Upper lobe of left lung (tissue), 4 donors: Measurements from ENCODE around the gene LIPC.

Experiments
- EP300 ChIP-seq, 4 donors: sonication (generic); formaldehyde crosslinking; IDR thresholded peaks; one replicate each; pipeline ENCODE4 v1.5.1; 2017; ENCODE audit warnings: antibody characterized with exemption in 4 of 4, control low read depth in 2 of 4
- POLR2A ChIP-seq, 4 donors: fragments of 450-650 bp; IDR thresholded peaks; one replicate each; pipeline ENCODE4 v1.5.1; 2016 to 2017; ENCODE audit warnings: antibody characterized with exemption in 4 of 4, mild to moderate bottlenecking in 2 of 4
- POLR2AphosphoS5 ChIP-seq, 2 donors: sonication (generic); formaldehyde crosslinking; IDR thresholded peaks; one replicate each; pipeline ENCODE4 v1.5.1; 2017; ENCODE audit warnings: antibody characterized with exemption in 2 of 2
- TF ChIP-seq, protein P1 (sequence below), 6 experiments: fragments of 450-650 bp in 4 of 6; fragments of 200-600 bp in 2 of 6; sonication (generic) in 2 of 6; IDR thresholded peaks; one replicate each; pipeline ENCODE4 v1.5.1; 2016 to 2019; ENCODE audit warnings: antibody characterized with exemption in 6 of 6

- TF ChIP-seq, protein P1, sequence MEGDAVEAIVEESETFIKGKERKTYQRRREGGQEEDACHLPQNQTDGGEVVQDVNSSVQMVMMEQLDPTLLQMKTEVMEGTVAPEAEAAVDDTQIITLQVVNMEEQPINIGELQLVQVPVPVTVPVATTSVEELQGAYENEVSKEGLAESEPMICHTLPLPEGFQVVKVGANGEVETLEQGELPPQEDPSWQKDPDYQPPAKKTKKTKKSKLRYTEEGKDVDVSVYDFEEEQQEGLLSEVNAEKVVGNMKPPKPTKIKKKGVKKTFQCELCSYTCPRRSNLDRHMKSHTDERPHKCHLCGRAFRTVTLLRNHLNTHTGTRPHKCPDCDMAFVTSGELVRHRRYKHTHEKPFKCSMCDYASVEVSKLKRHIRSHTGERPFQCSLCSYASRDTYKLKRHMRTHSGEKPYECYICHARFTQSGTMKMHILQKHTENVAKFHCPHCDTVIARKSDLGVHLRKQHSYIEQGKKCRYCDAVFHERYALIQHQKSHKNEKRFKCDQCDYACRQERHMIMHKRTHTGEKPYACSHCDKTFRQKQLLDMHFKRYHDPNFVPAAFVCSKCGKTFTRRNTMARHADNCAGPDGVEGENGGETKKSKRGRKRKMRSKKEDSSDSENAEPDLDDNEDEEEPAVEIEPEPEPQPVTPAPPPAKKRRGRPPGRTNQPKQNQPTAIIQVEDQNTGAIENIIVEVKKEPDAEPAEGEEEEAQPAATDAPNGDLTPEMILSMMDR (IDR thresholded peaks at IDR 0.05), result no peak
- TF ChIP-seq POLR2A (IDR thresholded peaks at IDR 0.05), result no peak
- TF ChIP-seq EP300 (IDR thresholded peaks at IDR 0.05), result no peak
- TF ChIP-seq POLR2AphosphoS5 (IDR thresholded peaks at IDR 0.05), result no peak
Measured at GRCh38 chr15:58568157-58568571, 136.4 kb downstream of the LIPC start.
